Measurements from ENCODE around the gene MACIR.

The MACIR gene

DNA sequence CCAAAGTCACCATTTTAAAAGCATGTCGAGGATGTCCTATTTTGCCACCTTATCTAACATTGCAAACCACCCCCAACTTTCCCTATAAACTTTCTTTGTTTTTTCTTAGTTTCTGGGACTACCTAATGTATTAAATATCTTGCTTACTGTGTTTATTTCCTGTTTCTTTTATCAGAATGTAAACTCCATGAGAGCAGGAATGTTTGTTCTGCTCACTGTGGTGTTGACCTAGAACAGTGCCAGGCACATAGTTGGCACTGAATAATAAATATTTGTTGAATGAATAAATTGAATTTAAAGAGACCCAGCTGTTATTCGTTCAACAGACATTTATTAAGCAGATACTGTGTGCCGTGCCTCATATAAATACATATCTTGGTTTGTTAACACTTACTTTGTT lies 35.2 kb downstream of the MACIR start:
- no peak for DNase-seq

DNA sequence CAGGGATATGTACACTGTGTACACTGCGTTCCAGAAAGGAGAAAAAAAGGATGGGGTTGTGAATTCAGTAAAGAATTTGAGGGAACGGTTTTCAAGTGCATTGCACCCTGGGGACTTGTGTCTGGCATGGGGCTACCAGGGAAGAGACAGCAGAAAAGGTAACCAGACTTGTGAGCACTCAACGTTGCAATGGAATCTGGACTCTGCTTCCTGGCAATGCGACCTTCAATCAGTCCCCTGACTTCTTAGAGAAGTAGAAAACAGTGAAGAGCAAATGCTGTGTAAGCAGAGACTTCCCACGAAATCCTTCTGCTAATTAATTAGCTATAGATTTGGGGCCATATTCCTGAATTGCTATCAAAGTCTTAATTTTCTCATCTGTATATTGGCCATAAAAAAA lies 36.3 kb downstream of the MACIR start:
- DNase-seq = no peak

DNA sequence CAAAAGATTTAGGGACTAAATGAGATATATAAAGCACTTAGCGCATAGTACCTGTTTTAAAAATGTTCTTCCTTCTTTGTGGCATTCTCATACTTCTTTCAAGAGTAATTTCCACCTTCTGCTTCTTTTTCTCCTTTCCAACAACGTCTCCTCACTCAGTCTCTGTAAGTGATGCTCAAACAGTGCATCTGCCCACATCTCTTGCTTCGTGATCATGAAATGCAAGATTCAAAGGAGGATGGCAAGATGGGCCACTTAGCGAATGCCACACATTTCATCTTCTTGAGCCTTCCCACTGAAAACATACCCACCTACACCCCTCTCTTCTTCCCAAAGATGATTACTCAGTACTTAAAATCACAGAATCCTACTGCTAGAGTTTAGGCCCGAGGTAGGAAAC lies 36.9 kb downstream of the MACIR start:
- no peak for DNase-seq

DNA sequence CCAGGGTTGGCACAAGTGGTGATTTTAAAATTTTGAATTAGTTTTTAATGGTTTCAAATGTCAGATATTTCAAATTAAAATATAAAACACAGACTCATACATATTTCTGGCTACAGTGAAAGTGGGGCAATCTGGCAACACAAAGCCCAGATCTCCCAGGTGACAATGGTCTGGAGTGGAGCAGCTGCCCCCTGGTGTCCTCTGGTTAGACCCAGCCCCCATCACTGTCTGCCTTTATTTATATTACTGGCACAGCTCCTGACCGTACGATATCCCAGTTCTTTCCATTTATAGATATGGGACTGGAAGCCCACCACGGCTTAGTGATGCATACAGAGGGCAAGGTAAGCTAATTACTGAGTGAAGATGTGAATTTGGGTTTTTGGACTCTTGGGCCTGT lies 37.3 kb downstream of the MACIR start:
- no peak for DNase-seq

DNA sequence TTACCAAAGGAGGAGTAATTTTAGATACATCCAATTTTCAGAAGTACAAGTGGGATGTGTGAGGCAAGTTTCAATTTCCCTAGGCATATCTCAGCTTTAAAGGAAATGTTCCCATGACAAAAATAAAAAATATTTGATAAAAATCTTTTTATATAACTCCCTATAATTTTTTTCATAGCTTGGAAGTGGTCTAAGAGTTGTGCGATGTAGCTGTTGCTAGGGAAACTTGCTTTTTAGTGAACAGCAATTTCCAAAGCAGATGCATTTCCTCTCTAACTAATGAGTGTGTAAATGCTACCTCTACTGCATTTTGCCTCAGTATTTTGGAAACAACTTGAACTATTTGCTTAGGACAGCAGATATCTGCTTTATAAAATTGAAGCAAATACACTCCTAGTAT lies 39.6 kb downstream of the MACIR start:
- DNase-seq = no peak

DNA sequence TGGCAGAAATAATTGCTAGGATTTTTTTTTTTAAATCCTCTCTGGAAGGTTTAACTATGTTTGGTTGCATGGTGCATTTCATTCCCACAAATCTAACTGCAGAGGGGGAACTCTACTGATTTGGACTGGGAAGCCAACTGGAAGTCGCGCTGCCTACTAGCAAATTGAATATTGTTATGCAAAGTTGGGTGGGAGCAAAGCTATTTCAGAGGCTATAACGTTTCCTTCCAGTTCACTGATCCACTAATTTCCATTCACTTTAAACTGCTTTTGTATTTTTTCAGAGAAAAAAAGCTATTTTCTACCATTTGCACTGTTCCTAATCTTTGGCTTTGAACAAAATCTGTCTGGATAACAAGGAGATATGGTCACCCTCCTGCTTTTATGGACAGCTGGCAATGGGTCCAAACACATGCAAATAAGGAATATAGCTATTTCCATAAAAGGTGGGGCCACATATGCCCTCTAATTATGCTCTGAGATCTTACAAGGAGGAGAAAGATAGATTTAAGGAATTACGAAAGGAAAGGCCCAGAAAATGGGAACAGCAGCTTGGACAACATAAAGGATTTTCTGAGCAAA lies 40.1 kb downstream of the MACIR start:
- no peak for DNase-seq

DNA sequence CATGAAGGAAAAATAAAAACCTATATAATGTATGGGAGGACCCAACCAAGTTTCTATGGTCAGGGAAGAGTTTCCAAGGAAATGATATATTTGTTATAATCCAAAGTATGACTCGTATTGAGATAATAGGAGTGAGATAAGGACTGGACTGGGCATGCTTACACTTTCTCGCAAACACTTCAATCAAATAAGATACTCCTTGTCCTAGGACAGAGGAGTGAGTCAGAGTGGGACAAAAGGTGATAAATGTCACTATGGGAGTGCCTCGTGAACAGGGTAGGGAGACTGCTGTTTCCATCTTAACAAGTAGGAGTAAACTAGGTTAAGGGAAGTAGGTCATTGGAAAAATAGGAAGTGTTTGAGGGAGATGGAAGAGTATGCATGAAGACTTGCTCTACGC lies 47.2 kb downstream of the MACIR start:
- DNase-seq = no peak

DNA sequence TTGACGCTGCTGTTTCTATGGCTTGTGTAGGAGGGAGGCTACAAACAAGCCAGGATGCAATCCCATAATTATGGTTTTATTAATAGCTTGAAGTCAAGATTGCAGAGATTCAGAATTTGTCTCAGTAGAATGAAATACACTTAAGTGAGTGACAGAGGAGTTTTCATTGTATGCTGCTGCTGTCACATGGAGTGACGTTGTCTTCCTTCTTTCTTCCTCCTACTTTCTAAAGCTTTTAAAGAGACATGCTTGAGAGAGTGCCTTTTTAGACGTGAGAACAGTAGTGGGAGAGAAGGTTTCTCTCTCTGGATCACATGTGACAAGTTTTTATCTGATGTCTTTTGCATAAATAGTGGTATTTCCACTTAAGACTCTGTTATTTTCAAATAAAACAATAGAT lies 48.9 kb downstream of the MACIR start:
- DNase-seq = no peak

DNA sequence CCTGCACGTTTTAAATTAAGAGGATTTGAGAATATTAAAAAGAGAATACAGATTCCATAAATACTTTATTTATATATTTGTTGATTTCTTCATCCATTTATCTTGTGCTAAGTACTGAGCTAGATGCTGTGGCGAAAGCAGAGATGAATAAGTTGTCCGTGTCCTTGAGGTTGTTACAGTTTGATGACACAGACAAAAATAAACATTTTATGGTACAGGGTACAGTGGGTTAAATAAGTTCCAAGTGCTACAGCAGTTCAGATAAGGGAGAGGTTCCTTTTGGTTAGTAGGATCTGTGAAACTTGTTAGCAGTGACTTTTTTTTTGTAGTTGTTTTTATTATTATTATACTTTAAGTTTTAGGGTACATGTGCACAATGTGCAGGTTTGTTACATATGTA lies 50.2 kb downstream of the MACIR start:
- DNase-seq = no peak

DNA sequence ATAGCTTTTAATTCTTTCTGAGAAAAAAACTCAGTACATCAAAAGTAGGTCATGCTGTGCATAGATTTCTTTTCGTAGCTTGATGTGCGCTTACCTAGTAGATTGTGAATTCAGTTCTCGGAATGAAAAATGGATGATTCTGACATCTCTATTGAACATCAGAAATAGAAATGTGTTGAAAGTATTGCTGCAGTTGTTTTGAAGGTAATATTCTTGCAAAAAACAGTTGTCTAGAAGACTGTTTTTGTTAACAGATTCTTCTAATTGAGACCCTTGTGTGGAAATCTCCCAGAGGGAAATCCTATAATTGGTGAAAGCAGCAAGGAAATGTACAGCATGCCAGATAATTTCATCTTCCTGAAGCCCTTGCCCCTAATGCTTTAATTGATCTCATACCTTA lies 54.5 kb downstream of the MACIR start:
- no peak for DNase-seq

DNA sequence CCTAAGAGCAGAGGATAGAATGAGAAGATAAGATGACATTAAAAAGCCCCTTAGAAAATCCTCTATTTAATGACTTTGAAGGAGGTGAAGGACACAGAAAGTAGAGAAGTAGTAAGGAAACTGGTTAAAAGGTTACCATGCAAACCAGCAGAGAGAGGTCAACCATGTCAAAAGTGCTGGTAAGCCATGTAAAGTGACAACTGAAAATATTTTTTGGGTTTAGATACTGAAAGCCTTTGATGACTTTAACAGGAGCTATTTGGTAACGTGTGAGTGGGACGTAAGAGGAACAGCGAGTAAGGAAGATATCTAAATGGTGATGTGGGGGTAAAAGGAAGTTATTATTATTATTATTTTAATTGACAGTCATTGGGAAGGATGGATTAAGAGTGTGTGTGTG lies 56.9 kb downstream of the MACIR start:
- DNase-seq = no peak

DNA sequence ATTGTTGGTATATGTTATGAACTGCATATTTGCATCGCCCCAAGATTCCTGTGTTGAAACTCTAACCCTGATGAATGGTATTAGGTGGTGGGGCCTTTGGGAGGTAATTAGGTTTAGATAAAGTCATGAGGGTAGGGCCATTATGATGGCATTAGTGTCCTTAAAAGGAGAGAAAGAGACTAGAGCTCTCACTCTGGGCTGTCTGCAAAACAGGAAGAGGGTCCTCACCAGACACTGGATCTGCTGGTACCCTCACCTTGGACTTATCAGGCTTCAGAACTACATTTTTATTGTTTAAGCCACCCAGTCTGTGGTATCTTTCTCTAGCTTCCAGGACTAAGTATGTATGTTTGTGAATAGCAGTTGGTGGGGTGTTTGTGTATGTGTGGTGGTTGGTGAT lies 68.9 kb downstream of the MACIR start:
- no peak for DNase-seq

DNA sequence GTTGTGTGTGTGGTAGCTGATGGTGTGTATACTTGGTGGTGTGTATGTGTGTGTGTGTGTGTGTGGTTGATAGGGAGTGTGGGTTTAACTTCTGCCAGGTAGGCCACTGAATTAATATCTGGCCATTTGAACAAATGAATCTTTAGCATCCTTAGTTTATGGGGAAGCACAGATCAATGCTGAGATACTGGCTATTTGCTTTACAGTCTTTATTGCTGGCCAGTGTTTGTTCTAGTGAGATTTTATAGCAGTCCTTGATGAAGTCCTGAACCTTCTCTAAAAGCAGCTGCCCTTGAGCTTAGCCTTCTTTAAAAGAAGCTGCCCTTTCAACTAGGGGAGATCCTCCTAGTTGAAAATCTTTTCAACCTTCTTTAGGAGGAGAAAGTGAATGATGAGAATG lies 69.3 kb downstream of the MACIR start:
- DNase-seq = no peak

All from activated CD4-positive, alpha-beta T cell treated with anti-CD3 and anti-CD28 coated beads for 1 hour (primary cell).